T-helper 2 cell (primary cell): ENCODE data around the gene GRIK1.

Experiments
- DNase-seq, 5 experiments: peaks; one replicate each; pipeline versions ENCODE4 v3.0.0 to v3.0.0-alpha.2; 2012 to 2022

Gene GRIK1

GRCh38 chr21:29583424-29583924 lies 356.3 kb downstream of the GRIK1 start:
- DNase-seq, result no peak

DNA sequence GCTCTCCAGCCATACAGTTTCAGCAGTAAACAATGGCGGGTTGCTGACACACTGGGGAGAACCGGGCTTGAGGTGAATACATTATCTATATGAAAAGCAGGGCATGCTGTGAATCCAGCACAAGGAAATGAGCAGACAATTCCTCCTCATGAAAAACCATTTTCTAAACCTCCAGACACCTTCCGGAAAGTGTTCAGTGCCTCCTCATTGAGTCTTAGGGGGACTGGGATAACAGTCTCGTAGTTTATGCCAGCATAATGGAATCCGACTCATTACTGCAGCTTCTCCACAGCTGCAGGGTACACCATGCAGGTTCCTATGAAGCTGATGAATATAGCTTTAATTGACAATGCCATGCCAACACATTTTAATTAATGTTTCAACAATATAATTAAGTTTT lies 356.9 kb downstream of the GRIK1 start:
- no peak for DNase-seq

DNA sequence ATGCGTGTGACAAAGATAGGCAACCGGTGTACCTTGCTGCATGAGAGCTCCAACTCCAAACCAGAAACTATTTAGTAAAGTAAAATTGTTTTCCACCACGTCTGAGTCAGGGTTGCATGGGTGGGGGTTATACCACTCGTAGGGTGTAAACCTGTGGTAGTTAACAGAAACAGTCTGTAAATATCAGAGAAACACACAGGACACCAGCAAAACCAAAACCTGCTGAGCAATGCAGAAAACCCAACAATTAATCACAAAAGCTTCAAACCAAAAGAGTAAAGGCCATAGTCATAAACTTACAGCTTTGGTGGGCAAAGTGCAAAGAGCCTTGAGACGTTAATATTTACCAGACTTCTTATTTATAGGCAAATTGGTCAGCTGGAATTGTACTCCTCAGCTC lies 358.4 kb downstream of the GRIK1 start:
- DNase-seq, result no peak

- DNase-seq, result no peak
Observed at GRCh38 chr21:29580732-29581285, 359.0 kb downstream of the GRIK1 start.

GRCh38 chr21:29578306-29578705 lies 361.5 kb downstream of the GRIK1 start:
- DNase-seq, result no peak

DNA sequence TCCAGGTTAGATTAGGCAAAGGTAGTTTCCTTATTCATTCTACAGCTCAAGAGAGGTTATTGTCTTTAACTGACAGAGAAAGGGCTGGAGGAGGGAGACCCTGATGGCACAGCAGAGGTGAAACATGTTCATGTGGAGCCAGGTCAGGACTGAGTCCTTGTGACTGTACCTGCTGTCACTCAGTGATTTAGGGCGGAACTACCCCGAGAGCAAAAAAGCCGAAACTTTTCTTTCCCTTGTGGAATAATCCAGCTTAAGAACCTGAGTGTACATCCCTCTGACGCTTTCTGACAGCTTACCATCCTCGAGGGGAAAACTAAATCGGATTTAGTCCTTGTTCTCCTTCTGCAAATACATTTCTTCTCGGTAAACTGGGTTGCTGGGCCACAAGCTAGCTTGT lies 367.8 kb downstream of the GRIK1 start:
- no peak for DNase-seq

DNA sequence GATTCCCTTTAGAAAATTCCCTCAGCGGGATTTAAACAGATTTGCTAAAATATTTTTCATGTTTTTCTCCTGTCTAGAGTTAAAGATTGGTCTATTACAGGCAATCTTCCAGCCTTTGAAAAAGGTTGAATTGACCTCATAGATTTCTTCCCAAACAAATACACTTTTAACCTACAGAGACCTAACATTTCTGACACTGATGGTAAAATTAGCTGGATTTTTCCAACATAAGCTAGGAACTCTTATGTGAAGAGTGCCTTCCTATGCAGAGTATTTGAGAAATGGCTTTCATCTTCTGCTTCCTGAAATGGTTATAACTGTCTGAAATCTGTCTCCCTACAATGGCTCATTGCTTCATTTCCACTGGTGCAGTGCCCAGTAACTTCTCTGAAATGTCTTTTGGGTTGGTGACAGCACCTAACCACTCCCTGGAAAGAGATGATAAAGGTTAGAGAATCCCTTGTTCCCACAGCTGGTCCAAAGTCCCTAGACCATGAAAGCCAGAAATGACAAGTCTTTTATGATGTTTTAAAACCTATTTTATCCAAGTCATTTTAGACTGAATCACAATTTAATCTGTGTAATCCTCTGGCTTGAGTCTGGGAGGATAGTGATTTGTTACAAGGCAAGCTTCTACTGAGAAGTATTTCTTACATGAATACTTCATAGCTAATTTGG lies 371.6 kb downstream of the GRIK1 start:
- DNase-seq, result no peak

- no peak for DNase-seq
Observed at GRCh38 chr21:29557931-29558725, 381.7 kb downstream of the GRIK1 start.

DNA sequence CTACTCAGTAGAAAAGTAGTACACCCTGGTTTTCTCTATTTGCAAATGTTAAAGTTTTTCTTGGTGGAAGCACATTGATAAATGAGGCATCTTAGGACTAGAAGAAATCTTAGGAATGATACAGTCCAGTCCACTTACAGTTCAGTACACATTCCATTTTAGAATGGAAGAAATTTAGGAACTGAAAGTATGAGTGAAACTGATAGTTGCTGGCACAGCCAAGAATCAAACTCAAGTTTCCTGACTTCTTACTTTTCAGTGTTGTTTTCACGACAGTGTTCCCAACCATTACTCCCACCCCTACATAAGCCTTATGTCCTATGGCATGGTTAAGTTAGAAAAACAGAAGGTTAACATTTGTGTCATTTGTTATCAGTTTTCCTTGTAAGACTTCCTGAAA lies 382.6 kb downstream of the GRIK1 start:
- DNase-seq, result no peak

DNA sequence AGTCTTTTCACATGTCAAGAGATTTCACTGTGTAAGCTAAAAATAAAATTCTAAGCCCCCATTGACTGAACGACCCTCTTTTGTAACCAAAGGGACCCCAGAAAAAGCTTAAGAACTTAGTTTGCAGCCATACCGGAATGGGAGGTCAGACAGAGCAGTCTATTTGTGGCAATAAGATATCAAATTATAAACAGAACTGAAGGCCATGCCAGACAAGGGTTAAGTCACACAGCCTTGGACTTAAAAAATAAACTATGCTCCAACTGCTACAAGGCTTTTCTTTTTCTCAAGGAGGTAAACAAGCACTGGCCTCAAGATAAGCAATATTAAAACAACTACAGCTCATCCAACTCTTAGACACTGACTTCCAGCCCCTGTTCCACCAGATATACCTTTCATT lies 384.2 kb downstream of the GRIK1 start:
- DNase-seq, result no peak

- DNase-seq, result no peak
Observed at GRCh38 chr21:29550205-29550604, 389.6 kb downstream of the GRIK1 start.

DNA sequence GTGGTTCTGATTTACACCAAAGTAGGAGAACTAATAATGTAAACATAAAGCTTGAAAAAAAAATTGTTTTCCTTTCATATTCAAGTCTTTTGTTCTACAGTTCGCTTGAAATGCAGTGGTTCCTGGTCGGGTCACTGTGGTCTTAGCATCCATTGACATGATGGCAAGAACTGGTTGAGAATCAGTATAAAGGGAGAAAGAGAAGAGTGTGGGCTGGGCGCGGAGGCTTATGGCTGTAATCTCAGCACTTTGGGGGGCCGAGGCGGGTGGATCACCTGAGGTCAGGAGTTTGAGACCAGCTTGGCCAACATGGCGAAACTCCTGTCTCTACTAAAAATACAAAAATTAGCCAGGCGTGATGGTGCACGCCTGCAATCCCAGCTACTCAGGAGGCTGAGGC lies 390.2 kb downstream of the GRIK1 start:
- no peak for DNase-seq

DNA sequence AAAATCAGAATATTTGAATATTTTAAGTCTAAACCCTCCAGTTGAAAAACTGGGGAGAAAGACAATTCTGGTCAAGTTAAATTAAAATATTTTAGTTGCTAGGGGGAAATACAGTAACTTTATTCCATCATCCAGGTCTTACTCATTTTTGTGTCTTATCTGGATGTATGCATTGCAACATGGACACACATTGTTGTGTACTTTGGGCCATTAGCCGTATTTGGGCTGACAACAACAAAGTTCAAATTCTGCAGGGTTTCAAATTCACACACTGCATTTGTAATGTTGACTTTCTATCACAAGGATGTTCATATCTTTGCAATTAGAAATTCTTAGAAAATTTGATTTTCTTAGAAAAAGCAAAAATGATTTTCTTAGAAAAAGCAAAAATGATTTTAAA lies 391.8 kb downstream of the GRIK1 start:
- no peak for DNase-seq

GRCh38 chr21:29546071-29546470 lies 393.7 kb downstream of the GRIK1 start:
- no peak for DNase-seq

- DNase-seq, result no peak
Observed at GRCh38 chr21:29540289-29540688, 399.5 kb downstream of the GRIK1 start.

GRCh38 chr21:29538115-29538514 lies 401.7 kb downstream of the GRIK1 start:
- DNase-seq, result no peak

DNA sequence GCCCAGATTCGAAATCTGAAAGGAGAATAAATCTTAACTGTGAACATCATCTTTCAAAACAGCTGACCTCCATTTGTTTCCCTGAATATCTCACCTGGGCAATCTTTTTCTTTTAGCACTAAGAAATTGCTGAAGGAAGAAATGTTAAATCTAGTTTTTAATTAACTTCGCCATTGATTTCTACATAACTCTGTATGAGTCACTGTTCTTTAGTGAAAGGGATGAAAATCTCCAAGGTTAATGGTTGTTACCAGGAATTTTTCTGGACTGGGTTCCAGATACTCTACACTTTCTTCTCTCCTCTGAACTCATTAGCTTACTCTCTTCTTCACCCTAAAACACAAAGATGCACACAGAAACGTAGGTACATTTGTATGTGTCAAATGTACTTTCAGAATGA lies 405.3 kb downstream of the GRIK1 start:
- no peak for DNase-seq

DNA sequence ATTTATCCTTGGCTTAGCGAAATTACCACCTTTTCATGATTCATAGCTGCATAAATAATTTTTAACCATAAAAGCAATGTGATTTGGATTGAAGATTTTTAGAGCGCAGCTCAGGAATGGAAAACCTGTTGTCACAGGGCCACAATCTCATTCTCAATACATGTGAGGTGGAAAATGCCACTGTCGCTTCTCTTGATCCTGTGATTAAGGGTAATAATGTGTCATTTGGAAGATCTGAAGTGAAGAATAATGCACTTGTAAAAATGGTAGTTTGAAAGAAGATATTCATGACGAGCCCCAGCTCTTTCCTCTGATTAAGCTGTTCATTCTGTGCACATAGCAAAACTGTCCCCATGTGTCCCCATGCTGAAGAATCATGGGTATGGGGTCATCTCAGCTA lies 410.7 kb downstream of the GRIK1 start:
- no peak for DNase-seq

DNA sequence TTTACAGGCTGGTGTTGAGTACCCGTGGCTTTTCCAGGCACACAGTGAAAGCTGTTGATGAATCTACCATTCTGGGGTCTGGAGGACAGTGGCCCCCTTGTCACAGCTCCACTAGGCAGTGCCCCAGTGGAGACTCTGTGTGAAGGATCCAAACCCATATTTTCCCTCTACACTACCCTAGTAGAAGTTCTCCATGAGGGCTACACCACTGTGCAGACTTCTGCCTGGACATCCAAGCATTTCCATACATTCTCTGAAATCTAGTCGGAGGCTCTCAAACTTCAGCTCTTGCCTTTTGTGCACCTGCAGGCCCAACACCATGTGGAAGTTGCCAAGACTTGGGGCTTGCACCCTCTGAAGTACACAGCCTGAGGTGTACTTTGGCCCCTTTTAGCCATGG lies 413.3 kb downstream of the GRIK1 start:
- no peak for DNase-seq

DNA sequence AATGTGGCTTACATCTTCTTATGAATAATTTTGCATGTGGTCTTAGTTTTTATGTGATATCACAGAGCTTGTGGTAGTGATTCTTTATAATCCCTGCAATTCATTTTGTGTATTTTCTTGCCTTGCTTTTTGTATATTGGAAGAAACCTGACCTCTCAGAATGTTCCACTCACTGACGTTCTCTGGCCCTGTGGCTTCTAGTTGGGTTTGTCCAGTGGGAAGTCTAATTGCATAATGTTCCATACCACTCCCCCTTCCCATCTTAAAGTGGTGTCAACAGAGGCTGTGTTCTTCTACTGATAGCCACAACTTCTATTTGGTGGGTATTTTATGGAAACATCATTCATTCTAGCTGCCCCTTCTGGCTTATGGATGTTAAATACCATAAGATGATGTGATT lies 415.7 kb downstream of the GRIK1 start:
- DNase-seq, result no peak

DNA sequence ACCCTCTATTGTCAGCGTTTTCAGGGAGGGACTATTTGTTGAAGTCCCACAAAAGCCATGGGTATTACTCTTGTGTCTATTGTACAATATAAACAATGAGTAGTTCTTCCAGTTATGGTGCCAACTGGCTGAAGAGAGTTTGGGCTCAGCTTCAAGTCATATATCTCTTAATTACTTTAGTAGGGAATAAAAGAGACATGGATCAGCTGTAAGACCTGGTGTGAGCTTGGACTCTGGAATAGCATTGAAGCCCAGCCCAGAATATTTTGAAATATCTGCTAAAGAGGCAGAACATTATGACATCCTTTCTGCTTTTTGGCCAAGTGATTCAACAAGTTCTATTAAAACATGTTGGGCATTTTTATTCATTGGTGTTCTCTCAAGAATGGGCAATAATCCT lies 416.1 kb downstream of the GRIK1 start:
- no peak for DNase-seq

GRCh38 chr21:29521872-29522271 lies 417.9 kb downstream of the GRIK1 start:
- DNase-seq, result no peak

- DNase-seq, result no peak
Observed at GRCh38 chr21:29520171-29520570, 419.6 kb downstream of the GRIK1 start.

GRCh38 chr21:29514652-29515247 lies 425.0 kb downstream of the GRIK1 start:
- no peak for DNase-seq
